Endothelial cell (in vitro differentiated cells): ENCODE results near the gene LCOR. TPM values are rescaled to one million over a fixed set of nuclear protein-coding genes. Genes with fewer than 3 reads are reported as not detected.

Experiments used
- DNase-seq: peaks from one replicate; pipeline ENCODE4 v3.0.0; 2021; ENCODE audit warnings: low spot score
- H3K27ac Mint-ChIP-seq: one replicate; pipeline ENCODE4 v1.8.0; 2021; ENCODE audit warnings: mixed read lengths, inconsistent platforms; ENCODE audit not compliant: unreplicated experiment
- H3K27me3 Mint-ChIP-seq: one replicate; pipeline ENCODE4 v1.8.0; 2021; ENCODE audit warnings: mild to moderate bottlenecking, moderate library complexity, mixed read lengths, inconsistent platforms; ENCODE audit not compliant: unreplicated experiment
- H3K36me3 Mint-ChIP-seq: one replicate; pipeline ENCODE4 v1.8.0; 2021; ENCODE audit warnings: mild to moderate bottlenecking, low read depth, mixed read lengths, inconsistent platforms; ENCODE audit not compliant: unreplicated experiment
- H3K4me1 Mint-ChIP-seq: one replicate; pipeline ENCODE4 v1.8.0; 2021; ENCODE audit warnings: mild to moderate bottlenecking, mixed read lengths, inconsistent platforms; ENCODE audit not compliant: unreplicated experiment
- H3K4me3 Mint-ChIP-seq: one replicate; pipeline ENCODE4 v1.8.0; 2021; ENCODE audit warnings: mild to moderate bottlenecking, mixed read lengths, inconsistent platforms; ENCODE audit not compliant: unreplicated experiment
- H3K9me3 Mint-ChIP-seq: one replicate; pipeline ENCODE4 v1.8.0; 2021; ENCODE audit warnings: mixed read lengths, inconsistent platforms; ENCODE audit not compliant: unreplicated experiment
- CTCF ChIP-seq: fragments of 200-600 bp; sonication (generic); IDR thresholded peaks from one replicate; pipeline ENCODE4 v1.5.0; 2021; ENCODE audit warnings: antibody characterized with exemption; ENCODE audit not compliant: unreplicated experiment
- total RNA-seq: library from RNA; stranded (reverse); fragmentation: NEBNext Ultra II Directional; extraction: Animal tissue kit (Norgen Biotek cat#: 25700); gene quantifications from one replicate; pipeline ENCODE4 v1.2.1, GENCODE V29; 2021; ENCODE audit not compliant: unreplicated experiment

The LCOR gene
- total RNA-seq, 1 donor from 2014 or later, result 36.6 TPM

- DNase-seq, result no peak
- H3K36me3 Mint-ChIP-seq, result no peaks in the 10 kb centered on the region
- H3K27me3 Mint-ChIP-seq, result peaks cover 3% of the 10 kb centered on the region
- H3K4me1 Mint-ChIP-seq, result no peaks in the 10 kb centered on the region
- no peaks in the 10 kb centered on the region for H3K9me3 Mint-ChIP-seq
- no peak overlapping the region for H3K4me3 Mint-ChIP-seq
- TF ChIP-seq CTCF, result no peak
- H3K27ac Mint-ChIP-seq, result no peak overlapping the region
These were observed 64.9 kb downstream of the LCOR start for GRCh38 chr10:96896884-96897589.

GRCh38 chr10:96902117-96902516 lies 70.0 kb downstream of the LCOR start:
- no peaks in the 10 kb centered on the region for H3K27me3 Mint-ChIP-seq
- no peak for DNase-seq
- TF ChIP-seq CTCF, result no peak
- peaks cover 3% of the 10 kb centered on the region for H3K4me1 Mint-ChIP-seq
- H3K4me3 Mint-ChIP-seq, result no peak overlapping the region
- no peak overlapping the region for H3K27ac Mint-ChIP-seq
- no peaks in the 10 kb centered on the region for H3K9me3 Mint-ChIP-seq
- no peaks in the 10 kb centered on the region for H3K36me3 Mint-ChIP-seq

GRCh38 chr10:96902731-96903358 lies 70.7 kb downstream of the LCOR start:
- no peaks in the 10 kb centered on the region for H3K36me3 Mint-ChIP-seq
- H3K9me3 Mint-ChIP-seq, result no peaks in the 10 kb centered on the region
- TF ChIP-seq CTCF, result no peak
- H3K4me1 Mint-ChIP-seq, result peaks cover 3% of the 10 kb centered on the region
- H3K27ac Mint-ChIP-seq, result no peak overlapping the region
- DNase-seq, result no peak
- no peaks in the 10 kb centered on the region for H3K27me3 Mint-ChIP-seq
- H3K4me3 Mint-ChIP-seq, result no peak overlapping the region

- no peak for DNase-seq
- peaks cover 6% of the 10 kb centered on the region for H3K36me3 Mint-ChIP-seq
- H3K27me3 Mint-ChIP-seq, result no peaks in the 10 kb centered on the region
- H3K9me3 Mint-ChIP-seq, result no peaks in the 10 kb centered on the region
- TF ChIP-seq CTCF, result no peak
- H3K4me1 Mint-ChIP-seq, result peaks cover 3% of the 10 kb centered on the region
- H3K27ac Mint-ChIP-seq, result no peak overlapping the region
- H3K4me3 Mint-ChIP-seq, result no peak overlapping the region
These were observed 72.5 kb downstream of the LCOR start for GRCh38 chr10:96904648-96905047.

GRCh38 chr10:96906864-96907263 lies 74.8 kb downstream of the LCOR start:
- Mint-ChIP-seq H3K27me3 (no peaks in the 10 kb centered on the region), H3K4me3 (no peak overlapping the region), H3K4me1 (peaks cover 3% of the 10 kb centered on the region), H3K27ac (no peak overlapping the region), H3K9me3 (no peaks in the 10 kb centered on the region), H3K36me3 (peaks cover 6% of the 10 kb centered on the region)
- no peak for TF ChIP-seq CTCF
- no peak for DNase-seq
